Vagina (tissue), 2 donors: ENCODE data around the gene TXNDC9.
"Not testable (repeated sequence)": the region's sequence is repeated elsewhere in the genome, so short reads cannot be mapped to it uniquely, and the experiment has no call there.

ENCODE experiments used
- POLR2A ChIP-seq, 2 donors: fragments of 450-650 bp; IDR thresholded peaks; one replicate each; pipeline ENCODE4 v1.6.1; 2017; ENCODE audit warnings: antibody characterized with exemption in 2 of 2, mild to moderate bottlenecking in 2 of 2, moderate library complexity in 2 of 2
- POLR2AphosphoS5 ChIP-seq, 2 donors: sonication (generic); formaldehyde crosslinking; IDR thresholded peaks; one replicate each; pipeline ENCODE4 v1.9.0; 2017; ENCODE audit warnings: antibody characterized with exemption in 2 of 2, mild to moderate bottlenecking in 2 of 2, low read depth in 1 of 2; ENCODE audit not compliant: insufficient read depth in 1 of 2
- TF ChIP-seq, protein P1 (sequence below), 3 experiments: fragments of 450-650 bp in 2 of 3; fragments of 200-600 bp in 1 of 3; sonication (generic) in 1 of 3; IDR thresholded peaks; one replicate each; pipeline ENCODE4 v1.5.1; 2017 to 2019; ENCODE audit warnings: antibody characterized with exemption in 3 of 3, mild to moderate bottlenecking in 2 of 3, moderate library complexity in 2 of 3

- TF ChIP-seq, protein P1, sequence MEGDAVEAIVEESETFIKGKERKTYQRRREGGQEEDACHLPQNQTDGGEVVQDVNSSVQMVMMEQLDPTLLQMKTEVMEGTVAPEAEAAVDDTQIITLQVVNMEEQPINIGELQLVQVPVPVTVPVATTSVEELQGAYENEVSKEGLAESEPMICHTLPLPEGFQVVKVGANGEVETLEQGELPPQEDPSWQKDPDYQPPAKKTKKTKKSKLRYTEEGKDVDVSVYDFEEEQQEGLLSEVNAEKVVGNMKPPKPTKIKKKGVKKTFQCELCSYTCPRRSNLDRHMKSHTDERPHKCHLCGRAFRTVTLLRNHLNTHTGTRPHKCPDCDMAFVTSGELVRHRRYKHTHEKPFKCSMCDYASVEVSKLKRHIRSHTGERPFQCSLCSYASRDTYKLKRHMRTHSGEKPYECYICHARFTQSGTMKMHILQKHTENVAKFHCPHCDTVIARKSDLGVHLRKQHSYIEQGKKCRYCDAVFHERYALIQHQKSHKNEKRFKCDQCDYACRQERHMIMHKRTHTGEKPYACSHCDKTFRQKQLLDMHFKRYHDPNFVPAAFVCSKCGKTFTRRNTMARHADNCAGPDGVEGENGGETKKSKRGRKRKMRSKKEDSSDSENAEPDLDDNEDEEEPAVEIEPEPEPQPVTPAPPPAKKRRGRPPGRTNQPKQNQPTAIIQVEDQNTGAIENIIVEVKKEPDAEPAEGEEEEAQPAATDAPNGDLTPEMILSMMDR (IDR thresholded peaks at IDR 0.05) = not testable (repeated sequence)
- not testable (repeated sequence) for TF ChIP-seq POLR2AphosphoS5 (IDR thresholded peaks at IDR 0.05; ENCODE audit: insufficient read depth in 1 of 2, low read depth in 1 of 2); POLR2A (IDR thresholded peaks at IDR 0.05)
Measured at GRCh38 chr2:99301097-99301496, 35.0 kb downstream of the TXNDC9 start, which contains the start of gene LYG1.
